GM12864 (cell line): ENCODE data around the gene NECTIN4.
"Not testable (repeated sequence)": the region's sequence is repeated elsewhere in the genome, so short reads cannot be mapped to it uniquely, and the experiment has no call there.

Experiments used
- DNase-seq: peaks from one replicate; pipeline ENCODE4 v3.0.0-alpha.2; 2011; ENCODE audit warnings: low read depth
- H3K4me3 ChIP-seq: 2 replicates; pipeline ENCODE4 v1.5.1; 2011; ENCODE audit warnings: mild to moderate bottlenecking, low read depth, low read length, control low read depth
- CTCF ChIP-seq: IDR thresholded peaks from 2 replicates; pipeline ENCODE4 v1.5.1; 2011; ENCODE audit warnings: low read depth, mild to moderate bottlenecking, moderate library complexity, low read length, control low read depth, inconsistent platforms; ENCODE audit errors: missing control alignments

Gene NECTIN4

GRCh38 chr1:161119092-161119903, 29.9 kb upstream of the NECTIN4 start:
- TF ChIP-seq CTCF: peak; percentile 53
- H3K4me3 ChIP-seq: peak overlapping the region; percentile 87
- DNase-seq: no peak

- peak within 1 kb of the TSS; percentile 87 for H3K4me3 ChIP-seq
- TF ChIP-seq CTCF: no peak
- no peak for DNase-seq
Measured at GRCh38 chr1:161117759-161118581, 28.6 kb upstream of the NECTIN4 start, which contains the start of the genes NIT1 and PFDN2. NIT1 (plus strand) TSS chr1:161118105; CDS start chr1:161118177, 72 bp downstream. PFDN2 (minus strand) TSS chr1:161118037; CDS start chr1:161118026, 11 bp downstream.

GRCh38 chr1:161115961-161116360, 26.6 kb upstream of the NECTIN4 start:
- DNase-seq, H3K4me3 ChIP-seq: not testable (repeated sequence)

GRCh38 chr1:161115132-161115711, 25.9 kb upstream of the NECTIN4 start:
- no peak overlapping the region for H3K4me3 ChIP-seq
- no peak for DNase-seq
- no peak for TF ChIP-seq CTCF

- H3K4me3 ChIP-seq: no peak overlapping the region
- DNase-seq: no peak
- TF ChIP-seq CTCF: no peak
Measured at GRCh38 chr1:161114556-161114955, 25.2 kb upstream of the NECTIN4 start.

- H3K4me3 ChIP-seq: no peak overlapping the region
- no peak for DNase-seq
- TF ChIP-seq CTCF: no peak
Measured at GRCh38 chr1:161113915-161114314, 24.6 kb upstream of the NECTIN4 start.

GRCh38 chr1:161111527-161111926, 22.2 kb upstream of the NECTIN4 start:
- TF ChIP-seq CTCF: no peak
- DNase-seq: no peak
- H3K4me3 ChIP-seq: no peak overlapping the region
